NCI-H2227 (cell line): ENCODE results near the gene VAMP2.

Experiments
- DNase-seq: peaks from one replicate; lab custom pipeline; 2025; ENCODE audit not compliant: unreplicated experiment; lab: John Stamatoyannopoulos, UW

The VAMP2 gene

GRCh38 chr17:8162233-8162996 is at the start of gene VAMP2:
VAMP2 (minus strand) TSS chr17:8162948; CDS start chr17:8162879, 69 bp downstream.
- DNase-seq: peak; percentile 83

- DNase-seq: no peak
Measured at GRCh38 chr17:8210761-8211458, 48.2 kb upstream of the VAMP2 start.

- peak; percentile 92 for DNase-seq
Measured at GRCh38 chr17:8209907-8210760, 47.4 kb upstream of the VAMP2 start, which contains the start of gene AURKB. AURKB (minus strand) TSS chr17:8210575; CDS start chr17:8210224, 351 bp downstream.

DNA sequence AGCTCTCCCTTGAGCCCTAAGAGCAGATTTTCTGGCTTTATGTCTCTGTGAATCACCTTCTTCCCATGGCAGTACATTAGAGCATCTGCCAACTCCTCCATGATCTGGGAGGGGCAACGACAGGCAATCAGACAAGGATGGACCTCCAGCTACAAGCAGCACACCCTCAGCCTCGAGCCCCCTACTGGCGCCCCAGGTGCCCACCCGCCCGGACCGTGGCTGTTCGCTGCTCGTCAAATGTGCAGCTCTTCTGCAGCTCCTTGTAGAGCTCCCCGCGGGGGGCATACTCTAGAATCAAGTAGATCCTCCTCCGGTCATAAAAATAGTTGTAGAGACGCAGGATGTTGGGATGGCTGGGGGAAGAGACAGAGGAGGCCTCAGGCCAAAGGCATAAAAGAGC is 43.8 kb upstream of the VAMP2 start:
- DNase-seq: no peak

DNA sequence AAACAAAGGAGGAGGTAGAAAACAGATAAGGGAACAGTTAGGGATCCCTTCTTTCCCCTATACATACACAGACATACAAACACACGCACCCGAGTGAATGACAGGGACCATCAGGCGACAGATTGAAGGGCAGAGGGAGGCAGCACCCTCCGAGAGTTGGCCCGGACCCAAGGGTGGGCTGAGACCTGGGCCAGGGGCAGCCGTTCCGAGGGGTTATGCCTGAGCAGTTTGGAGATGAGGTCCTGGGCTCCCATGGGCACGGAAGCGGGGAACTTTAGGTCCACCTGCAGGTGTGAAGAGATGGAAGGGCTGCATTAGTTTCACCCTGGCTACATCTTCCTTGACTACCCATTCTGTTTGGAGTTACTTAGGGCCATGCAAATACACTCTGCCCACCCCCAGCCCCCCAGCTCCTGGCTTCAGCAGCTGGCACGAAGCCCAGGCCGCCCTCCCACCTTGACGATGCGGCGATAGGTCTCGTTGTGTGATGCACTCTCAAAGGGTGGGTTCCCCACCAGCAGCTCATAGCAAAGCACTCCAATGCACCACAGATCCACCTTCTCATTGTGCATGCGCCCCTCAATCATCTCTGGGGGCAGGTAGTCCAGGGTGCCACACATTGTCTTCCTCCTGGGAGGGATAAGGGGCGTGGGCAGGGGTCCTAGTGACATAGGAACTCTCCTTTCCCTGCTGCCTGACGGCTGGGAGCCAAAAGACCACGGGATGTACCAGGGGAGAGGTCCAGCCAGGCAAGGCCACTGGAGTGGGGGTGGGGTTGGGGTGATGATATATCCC is 42.2 kb upstream of the VAMP2 start:
- no peak for DNase-seq

GRCh38 chr17:8192070-8192815 is 29.5 kb upstream of the VAMP2 start:
- DNase-seq: peak; percentile 91

- DNase-seq: no peak
Measured at GRCh38 chr17:8190506-8190905, 27.8 kb upstream of the VAMP2 start.

GRCh38 chr17:8189711-8190477 is 27.1 kb upstream of the VAMP2 start, which contains the start of gene BORCS6:
BORCS6 (minus strand) TSS chr17:8190180; CDS start chr17:8190140, 40 bp downstream.
- DNase-seq: peak; percentile 91

DNA sequence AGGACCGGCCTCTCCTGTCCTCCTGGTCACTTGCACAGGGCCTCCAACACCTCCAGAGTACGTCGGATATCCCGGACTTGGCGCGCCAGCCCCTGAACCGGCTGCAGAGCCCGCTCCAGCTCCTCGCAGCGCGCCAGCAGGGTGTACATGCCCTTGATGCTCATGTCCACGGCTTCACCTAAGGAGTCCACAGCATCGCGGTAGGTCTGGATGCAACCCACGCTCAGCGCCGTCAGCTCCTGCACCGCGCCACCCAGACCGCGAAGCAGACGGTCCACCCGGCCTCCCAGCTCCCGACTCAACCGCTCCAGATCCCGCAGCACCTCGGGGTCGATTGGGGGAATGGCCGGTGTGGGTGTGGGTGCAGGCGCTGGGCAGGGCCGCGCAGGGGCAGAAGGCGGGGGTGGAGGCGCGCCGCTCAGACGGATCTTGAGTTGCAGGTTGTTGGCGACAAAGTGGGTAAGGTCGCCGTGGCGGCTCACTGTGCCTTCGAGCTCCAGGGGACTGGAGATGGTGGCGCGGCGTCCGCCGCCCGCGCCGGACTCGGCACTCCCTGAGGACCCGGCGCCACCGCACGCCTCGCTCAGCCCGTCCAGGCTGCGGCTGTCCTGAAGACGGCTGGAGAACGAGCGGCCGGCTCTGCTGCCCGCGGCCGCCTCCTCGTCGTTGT is 26.4 kb upstream of the VAMP2 start:
- no peak for DNase-seq

DNA sequence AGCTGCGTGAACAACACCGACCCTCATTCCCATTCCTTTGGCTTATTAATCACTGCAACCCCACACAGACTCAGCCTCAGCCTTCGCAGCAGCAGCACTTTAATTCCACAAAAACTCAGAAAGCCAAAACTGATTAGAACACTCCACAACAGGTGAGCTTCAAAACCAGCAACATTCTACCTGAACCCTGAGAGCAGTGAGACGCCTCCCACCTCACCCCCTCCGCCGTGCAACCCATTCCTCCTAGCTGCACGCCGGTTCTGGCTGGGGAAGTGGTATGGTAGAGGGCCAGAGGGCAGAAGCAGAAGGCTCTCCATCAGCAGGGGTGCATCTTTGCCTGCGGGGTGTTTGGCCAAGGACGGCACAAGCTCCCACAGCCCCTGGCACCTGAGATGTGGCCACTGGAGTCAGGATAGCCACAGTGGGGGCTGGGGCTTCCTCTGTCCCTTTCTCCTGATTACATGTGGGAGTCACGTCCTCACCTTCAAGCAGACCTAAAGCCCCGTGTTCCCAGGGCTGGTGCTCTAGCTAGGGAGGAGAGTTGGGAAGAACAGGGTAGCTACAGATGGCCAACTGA is 25.6 kb upstream of the VAMP2 start:
- no peak for DNase-seq

DNA sequence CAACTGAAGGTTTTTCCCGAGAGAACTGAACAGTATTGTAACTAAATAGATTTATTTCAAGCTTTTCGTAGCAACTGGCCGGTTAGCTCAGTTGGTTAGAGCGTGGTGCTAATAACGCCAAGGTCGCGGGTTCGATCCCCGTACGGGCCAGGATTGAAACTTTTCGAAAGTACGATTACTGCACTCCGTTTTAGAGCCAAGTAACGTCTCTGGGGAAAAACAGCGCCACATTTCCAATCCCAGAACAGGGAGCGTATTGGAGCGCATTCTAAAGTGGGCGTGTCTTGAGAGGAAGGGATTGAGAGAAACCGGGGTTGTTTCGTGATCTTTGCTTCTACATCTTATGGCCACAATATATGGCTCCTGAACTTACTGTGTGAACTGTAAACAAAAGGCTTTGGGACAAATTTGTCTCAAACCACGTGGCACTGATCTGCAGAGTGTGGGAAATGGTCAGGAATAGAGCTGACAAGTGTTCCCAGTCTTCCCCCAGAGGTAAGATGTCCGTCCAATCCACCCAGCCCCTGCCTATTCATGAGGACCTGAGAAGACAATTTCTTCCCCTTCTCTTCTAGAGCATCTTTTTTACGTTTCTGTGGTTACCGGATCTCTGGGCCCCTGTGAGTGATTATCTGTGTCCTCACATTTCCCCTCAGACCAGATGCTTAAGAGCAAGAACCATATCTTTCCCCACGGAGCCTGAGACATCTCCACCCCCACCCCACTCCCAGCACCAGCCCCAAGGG is 24.9 kb upstream of the VAMP2 start:
- peak; percentile 93 for DNase-seq

GRCh38 chr17:8186787-8187516 is 24.2 kb upstream of the VAMP2 start:
- peak; percentile 92 for DNase-seq

DNA sequence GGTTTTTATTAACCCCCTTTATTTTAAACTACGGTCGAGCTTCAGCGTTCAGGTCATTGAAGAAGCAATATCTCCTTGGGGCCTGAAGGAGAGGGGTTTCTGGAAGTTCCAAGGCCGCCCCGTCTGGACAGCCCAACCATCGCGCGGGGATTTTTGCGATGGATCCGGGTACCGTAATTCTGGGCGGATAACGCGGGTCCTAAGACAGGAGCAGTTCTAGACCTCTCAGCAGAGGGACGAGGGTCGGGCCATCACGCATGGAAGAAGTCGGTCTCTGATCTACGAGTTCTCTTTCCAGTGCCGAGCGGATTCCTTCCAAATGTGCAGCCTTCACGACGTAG is 23.7 kb upstream of the VAMP2 start:
- DNase-seq: no peak

- DNase-seq: peak; percentile 70
Measured at GRCh38 chr17:8185582-8186445, 23.1 kb upstream of the VAMP2 start.

DNA sequence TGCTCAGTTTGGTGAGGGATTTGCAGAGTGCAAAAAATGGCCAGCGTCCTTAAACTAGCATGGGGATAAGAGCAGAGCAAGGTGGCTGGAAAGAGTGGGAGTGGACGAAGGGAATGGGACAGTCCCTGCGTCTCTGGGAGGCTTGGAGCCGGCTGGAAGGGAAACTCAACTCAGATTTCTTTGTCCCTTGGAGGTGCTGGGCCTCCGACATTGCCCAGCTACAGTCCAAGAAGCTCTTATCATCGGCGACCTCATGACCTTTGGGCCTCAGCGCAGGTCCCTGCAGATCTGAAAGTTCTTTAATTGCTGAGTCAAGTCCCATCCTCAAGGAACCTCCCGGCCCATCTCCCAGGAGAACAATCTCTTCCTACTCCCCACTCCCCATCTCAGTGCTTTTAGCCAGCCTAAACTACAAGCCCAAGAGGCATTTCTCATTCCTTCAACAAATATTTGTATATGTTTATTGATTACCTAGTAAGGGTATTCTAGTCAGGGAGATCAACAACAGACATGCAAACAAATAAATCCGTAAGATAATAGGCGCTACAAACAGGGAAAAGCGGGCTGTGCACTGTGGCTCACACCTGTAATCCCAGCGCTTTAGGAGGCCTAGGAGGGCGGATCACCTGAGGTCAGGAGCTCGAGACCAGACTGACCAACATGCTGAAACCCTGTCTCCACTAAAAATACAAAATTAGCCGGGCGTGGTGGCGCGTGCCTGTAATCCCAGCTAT is 14.4 kb upstream of the VAMP2 start:
- DNase-seq: no peak
